Neutrophil (primary cell): ENCODE measurements around the gene DACT2.

Source experiments
- H3K27ac ChIP-seq: fragments of 200-600 bp; sonication (generic); 2 replicates; pipeline ENCODE4 v1.5.1; 2016; ENCODE audit warnings: mild to moderate bottlenecking, moderate library complexity
- H3K27me3 ChIP-seq: fragments of 200-600 bp; sonication (generic); 2 replicates; pipeline ENCODE4 v1.6.0; 2016; ENCODE audit warnings: mild to moderate bottlenecking
- H3K36me3 ChIP-seq: fragments of 200-600 bp; sonication (generic); 2 replicates; pipeline ENCODE4 v1.5.1; 2017
- H3K4me1 ChIP-seq, 2 experiments: fragments of 200-600 bp in 1 of 2; sonication (generic) in 1 of 2; 1 replicate in 1 of 2; 2 replicates in 1 of 2; pipeline versions ENCODE4 v1.5.1 to v1.6.1; 2013 to 2016; ENCODE audit warnings: low read depth in 1 of 2, low read length in 1 of 2, mild to moderate bottlenecking in 1 of 2, moderate library complexity in 1 of 2; ENCODE audit not compliant: control insufficient read depth in 1 of 2, insufficient read depth in 1 of 2
- H3K4me3 ChIP-seq, 2 experiments: fragments of 200-600 bp in 1 of 2; sonication (generic) in 1 of 2; 1 replicate in 1 of 2; 2 replicates in 1 of 2; pipeline ENCODE4 v1.5.1; 2013 to 2016; ENCODE audit warnings: low read depth in 1 of 2, low read length in 1 of 2, mild to moderate bottlenecking in 1 of 2, moderate library complexity in 1 of 2
- H3K9me3 ChIP-seq: fragments of 200-600 bp; sonication (generic); 2 replicates; pipeline ENCODE4 v1.5.1; 2016
- CTCF ChIP-seq: fragments of 200-600 bp; sonication (generic); IDR thresholded peaks from 2 replicates; pipeline ENCODE4 v1.5.1; 2016; ENCODE audit warnings: antibody characterized with exemption

Gene DACT2, protein sequence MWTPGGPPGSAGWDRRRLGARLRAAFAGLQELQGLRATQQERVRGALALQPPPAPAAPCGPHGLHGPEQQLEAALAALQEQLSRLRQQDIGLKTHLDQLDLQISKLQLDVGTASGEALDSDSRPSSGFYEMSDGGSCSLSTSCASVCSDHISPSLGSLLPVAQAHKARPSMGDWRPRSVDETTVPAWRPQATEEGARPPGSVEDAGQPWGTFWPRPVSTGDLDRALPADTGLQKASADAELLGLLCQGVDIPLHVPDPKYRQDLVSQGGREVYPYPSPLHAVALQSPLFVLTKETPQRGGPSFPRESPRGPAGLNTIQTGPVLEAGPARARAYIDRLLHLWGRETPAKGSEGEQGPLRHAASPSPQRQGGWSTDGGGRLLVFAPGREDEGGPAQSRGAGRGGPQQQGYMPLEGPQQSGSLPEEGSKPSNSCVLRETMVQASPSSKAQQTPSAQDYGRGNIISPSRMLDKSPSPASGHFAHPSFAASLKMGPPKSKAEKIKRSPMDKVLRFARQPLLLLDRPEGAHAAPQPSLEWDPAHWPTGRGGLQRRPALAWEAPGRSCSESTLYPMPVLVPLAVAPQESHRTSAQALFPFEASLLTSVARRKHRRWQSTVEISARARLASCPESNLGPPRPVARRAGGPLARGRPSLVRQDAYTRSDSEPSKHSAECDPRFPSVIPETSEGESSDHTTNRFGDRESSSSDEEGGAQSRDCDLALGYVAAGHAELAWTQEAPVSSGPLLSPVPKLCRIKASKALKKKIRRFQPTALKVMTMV

DNA sequence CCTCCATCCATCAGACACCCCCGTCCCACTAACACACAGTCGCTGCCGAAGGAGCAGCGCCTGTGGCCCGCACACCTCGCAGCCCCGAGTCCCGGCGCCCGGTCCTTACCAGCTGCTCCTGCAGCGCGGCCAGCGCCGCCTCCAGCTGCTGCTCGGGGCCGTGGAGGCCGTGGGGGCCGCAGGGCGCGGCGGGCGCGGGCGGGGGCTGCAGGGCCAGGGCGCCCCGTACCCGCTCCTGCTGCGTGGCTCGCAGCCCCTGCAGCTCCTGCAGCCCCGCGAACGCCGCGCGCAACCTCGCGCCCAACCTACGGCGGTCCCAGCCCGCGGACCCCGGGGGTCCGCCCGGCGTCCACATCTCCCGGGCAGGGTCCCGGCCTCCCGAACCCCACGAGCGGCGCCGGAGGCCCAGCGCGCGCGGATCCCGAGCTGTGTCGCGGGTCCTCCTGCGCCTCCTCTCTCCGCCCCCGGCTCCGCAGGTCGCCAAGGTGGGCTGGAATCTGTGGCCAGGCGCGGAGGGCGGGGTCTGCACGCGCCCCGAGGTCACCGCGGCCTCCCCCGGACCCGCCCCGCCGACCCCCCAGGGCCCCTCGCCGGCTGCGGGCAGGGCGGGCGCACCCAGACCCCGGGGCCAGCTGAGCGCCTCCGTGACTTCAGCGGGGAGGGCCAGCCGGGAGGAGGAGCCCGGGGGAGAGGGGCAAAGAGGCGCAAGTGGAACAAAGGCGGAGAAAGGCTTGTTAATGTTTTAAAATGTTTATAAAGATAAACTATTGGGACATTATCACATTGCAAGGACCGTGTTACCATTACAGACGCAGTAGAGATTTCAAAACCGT lies at the start of gene DACT2:
Gene DACT2 (minus strand): TSS at position 499 of the 833 bp plus-strand sequence. CDS start 144 bp downstream, at position 355.
- H3K36me3 ChIP-seq = no peaks in the 10 kb centered on the region
- no peak within 1 kb of the TSS for H3K27ac ChIP-seq
- TF ChIP-seq CTCF = no peak
- H3K27me3 ChIP-seq = peaks cover 53% of the 10 kb centered on the region
- H3K4me3 ChIP-seq = no peak within 1 kb of the TSS
- H3K9me3 ChIP-seq = no peaks in the 10 kb centered on the region
- H3K4me1 ChIP-seq = no peaks in the 10 kb centered on the region

DNA sequence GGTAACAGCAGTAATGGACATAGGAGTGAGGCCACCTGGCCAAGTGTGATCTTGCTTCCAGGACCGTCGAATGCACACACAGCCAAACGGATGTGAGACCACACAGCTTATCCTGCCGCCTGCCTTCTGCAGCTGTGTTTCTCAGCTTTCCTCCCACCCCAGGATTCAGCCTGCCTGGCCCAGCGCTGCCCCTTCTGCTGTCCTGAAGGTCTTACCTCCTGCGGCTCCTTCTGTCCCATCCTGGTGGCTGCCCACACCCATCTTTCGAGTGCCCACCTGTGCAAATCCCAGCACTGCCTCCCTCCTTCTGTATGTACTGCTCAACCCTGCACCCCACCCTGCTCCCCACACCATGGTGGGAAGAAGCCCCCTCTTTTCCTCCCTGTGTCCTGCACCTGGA lies 49.4 kb upstream of the DACT2 start:
- H3K36me3 ChIP-seq = no peaks in the 10 kb centered on the region
- TF ChIP-seq CTCF = no peak

GRCh38 chr6:168368066-168368820 lies 48.7 kb upstream of the DACT2 start:
- Histone ChIP-seq H3K4me3 (no peak overlapping the region), H3K9me3 (no peaks in the 10 kb centered on the region), H3K36me3 (no peaks in the 10 kb centered on the region), H3K4me1 (no peaks in the 10 kb centered on the region), H3K27me3 (peaks cover 17% of the 10 kb centered on the region), H3K27ac (no peak overlapping the region)
- no peak for TF ChIP-seq CTCF

More for the DNA sequence above, 49.4 kb upstream of the DACT2 start:
- Histone ChIP-seq H3K27me3 (peaks cover 17% of the 10 kb centered on the region), H3K27ac (no peak overlapping the region), H3K4me3 (no peak overlapping the region), H3K9me3 (no peaks in the 10 kb centered on the region), H3K4me1 (no peaks in the 10 kb centered on the region)

GRCh38 chr6:168367285-168367751 lies 47.7 kb upstream of the DACT2 start:
- H3K36me3 ChIP-seq = no peaks in the 10 kb centered on the region
- no peak for TF ChIP-seq CTCF
- H3K4me1 ChIP-seq = no peaks in the 10 kb centered on the region
- H3K9me3 ChIP-seq = no peaks in the 10 kb centered on the region
- H3K4me3 ChIP-seq = no peak overlapping the region
- H3K27ac ChIP-seq = no peak overlapping the region
- H3K27me3 ChIP-seq = peaks cover 17% of the 10 kb centered on the region

DNA sequence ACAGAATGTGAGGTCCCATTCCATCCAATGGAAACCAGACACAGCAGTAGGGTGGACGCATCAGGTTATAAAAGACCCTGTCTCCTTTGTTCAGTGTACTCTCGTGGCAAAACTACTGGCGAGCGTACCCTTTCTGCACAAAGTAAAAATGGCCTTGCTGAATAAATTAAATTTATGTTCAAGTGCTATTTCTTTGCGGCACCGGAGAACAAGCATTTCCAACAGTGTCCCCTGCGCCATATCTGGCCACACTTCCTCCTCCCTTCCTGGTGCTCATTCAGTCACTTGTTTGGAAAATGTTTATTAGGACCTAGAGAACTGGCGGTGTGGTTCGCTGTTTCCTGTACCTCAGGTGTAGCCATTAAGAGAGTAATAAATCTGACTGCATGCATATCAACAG lies 46.9 kb upstream of the DACT2 start:
- peaks cover 17% of the 10 kb centered on the region for H3K27me3 ChIP-seq
- H3K4me1 ChIP-seq = no peaks in the 10 kb centered on the region
- H3K9me3 ChIP-seq = no peaks in the 10 kb centered on the region
- no peak overlapping the region for H3K4me3 ChIP-seq
- H3K36me3 ChIP-seq = no peaks in the 10 kb centered on the region
- no peak for TF ChIP-seq CTCF
- no peak overlapping the region for H3K27ac ChIP-seq
